HFFc6 (cell line): ENCODE results near the gene NR6A1. TPM values are rescaled to one million over a fixed set of nuclear protein-coding genes. Genes with fewer than 3 reads are reported as not detected.

ENCODE experiments used
- DNase-seq: peaks from one replicate; pipeline ENCODE4 v3.0.0-alpha.2; 2018
- H3K27ac Mint-ChIP-seq: 2 replicates; pipeline ENCODE4 v1.8.0; 2020; ENCODE audit warnings: mild to moderate bottlenecking, mixed read lengths
- H3K27me3 Mint-ChIP-seq: 2 replicates; pipeline ENCODE4 v1.8.0; 2021; ENCODE audit warnings: mild to moderate bottlenecking, moderate library complexity, mixed read lengths; ENCODE audit not compliant: insufficient read depth
- H3K36me3 Mint-ChIP-seq: 2 replicates; pipeline ENCODE4 v1.8.0; 2021; ENCODE audit warnings: low read depth, mixed read lengths
- H3K4me1 Mint-ChIP-seq: 2 replicates; pipeline ENCODE4 v1.8.0; 2020; ENCODE audit warnings: low read depth, mixed read lengths
- H3K4me3 Mint-ChIP-seq: 2 replicates; pipeline ENCODE4 v1.8.0; 2020; ENCODE audit warnings: mild to moderate bottlenecking, moderate library complexity, mixed read lengths
- H3K9me3 Mint-ChIP-seq: 2 replicates; pipeline ENCODE4 v1.8.0; 2020; ENCODE audit warnings: mild to moderate bottlenecking, mixed read lengths
- CTCF ChIP-seq: fragments of 200-600 bp; sonication (generic); IDR thresholded peaks from 2 replicates; pipeline ENCODE4 v1.5.0; 2021; ENCODE audit warnings: antibody characterized with exemption, mild to moderate bottlenecking
- total RNA-seq, 6 experiments: library from RNA; stranded (reverse); fragmentation: NEBNext Ultra II Directional; extraction: Animal tissue kit (Norgen Biotek cat#: 25700); gene quantifications; 2 replicates in 1 of 6; 3 replicates in 5 of 6; pipeline ENCODE4 v1.2.3, GENCODE V29; 2021

Gene NR6A1
- total RNA-seq, 6 experiments from 2014 or later = 0.05 to 0.26 (median 0.13) TPM

GRCh38 chr9:124507880-124508423 is 263.2 kb downstream of the NR6A1 start:
- Mint-ChIP-seq H3K4me1 (peaks cover 7% of the 10 kb centered on the region), H3K27me3 (peaks cover 25% of the 10 kb centered on the region), H3K36me3 (peaks cover 5% of the 10 kb centered on the region), H3K9me3 (no peaks in the 10 kb centered on the region), H3K27ac (no peak overlapping the region), H3K4me3 (no peak overlapping the region)
- TF ChIP-seq CTCF = no peak
- DNase-seq = no peak

GRCh38 chr9:124506931-124507879 is 263.9 kb downstream of the NR6A1 start, which contains the start of gene NR5A1:
Gene NR5A1, minus strand, starts transcription at chr9:124507399. Its CDS starts 4,004 bp downstream, at chr9:124503395.
- Mint-ChIP-seq H3K4me3 (no peak within 1 kb of the TSS), H3K4me1 (peaks cover 7% of the 10 kb centered on the region), H3K27me3 (peaks cover 31% of the 10 kb centered on the region), H3K9me3 (no peaks in the 10 kb centered on the region), H3K27ac (no peak within 1 kb of the TSS), H3K36me3 (peaks cover 5% of the 10 kb centered on the region)
- no peak for DNase-seq
- TF ChIP-seq CTCF = no peak

DNA sequence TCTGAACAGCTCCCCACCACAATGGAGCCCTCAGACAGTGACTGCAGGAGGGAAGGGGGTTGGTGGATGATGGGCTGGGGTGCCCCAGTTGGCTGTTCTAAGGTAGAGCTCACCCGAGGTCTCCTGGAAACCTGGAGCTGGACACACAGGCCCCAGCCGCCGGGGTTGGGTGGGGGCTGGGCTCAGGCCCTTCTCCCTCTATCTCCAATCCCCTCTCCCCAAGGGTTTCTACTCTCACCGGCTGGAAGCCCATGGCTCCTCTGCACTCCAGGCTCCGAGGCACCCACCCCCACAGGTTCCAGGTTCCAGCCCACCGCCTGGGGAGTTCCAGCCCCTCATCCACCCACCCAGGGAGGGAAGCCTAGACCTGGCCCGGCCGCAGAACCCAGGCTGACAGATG is 264.7 kb downstream of the NR6A1 start:
- Mint-ChIP-seq H3K27ac (no peak overlapping the region), H3K4me1 (peaks cover 7% of the 10 kb centered on the region), H3K27me3 (peaks cover 33% of the 10 kb centered on the region), H3K4me3 (no peak overlapping the region), H3K36me3 (peaks cover 5% of the 10 kb centered on the region), H3K9me3 (no peaks in the 10 kb centered on the region)
- TF ChIP-seq CTCF = no peak
- DNase-seq = no peak

DNA sequence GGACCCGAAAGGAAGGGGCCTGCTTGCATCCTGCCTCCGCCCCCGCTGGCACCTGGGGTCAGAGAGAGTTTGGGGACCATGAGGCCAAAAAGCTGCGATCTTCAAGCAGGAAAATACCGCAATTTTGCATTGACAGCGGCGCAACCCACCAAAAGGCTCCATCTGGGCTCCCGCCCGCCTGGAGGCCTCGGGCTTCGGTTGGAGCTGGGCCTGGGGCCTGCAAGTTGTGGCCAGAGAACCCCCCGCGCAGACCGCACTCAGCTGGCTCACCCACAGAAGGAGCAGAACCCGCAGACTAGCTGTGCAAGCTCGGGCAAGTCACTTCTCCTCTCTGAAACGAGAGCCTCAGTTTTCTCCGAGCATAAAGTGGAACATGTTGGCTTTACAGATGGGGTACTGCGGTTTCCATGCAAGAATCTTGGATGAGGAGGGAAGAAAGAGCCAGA is 265.2 kb downstream of the NR6A1 start:
- Mint-ChIP-seq H3K36me3 (peaks cover 5% of the 10 kb centered on the region), H3K9me3 (no peaks in the 10 kb centered on the region), H3K27ac (no peak overlapping the region), H3K4me1 (peaks cover 7% of the 10 kb centered on the region), H3K4me3 (no peak overlapping the region), H3K27me3 (peaks cover 36% of the 10 kb centered on the region)
- TF ChIP-seq CTCF = no peak
- no peak for DNase-seq

DNA sequence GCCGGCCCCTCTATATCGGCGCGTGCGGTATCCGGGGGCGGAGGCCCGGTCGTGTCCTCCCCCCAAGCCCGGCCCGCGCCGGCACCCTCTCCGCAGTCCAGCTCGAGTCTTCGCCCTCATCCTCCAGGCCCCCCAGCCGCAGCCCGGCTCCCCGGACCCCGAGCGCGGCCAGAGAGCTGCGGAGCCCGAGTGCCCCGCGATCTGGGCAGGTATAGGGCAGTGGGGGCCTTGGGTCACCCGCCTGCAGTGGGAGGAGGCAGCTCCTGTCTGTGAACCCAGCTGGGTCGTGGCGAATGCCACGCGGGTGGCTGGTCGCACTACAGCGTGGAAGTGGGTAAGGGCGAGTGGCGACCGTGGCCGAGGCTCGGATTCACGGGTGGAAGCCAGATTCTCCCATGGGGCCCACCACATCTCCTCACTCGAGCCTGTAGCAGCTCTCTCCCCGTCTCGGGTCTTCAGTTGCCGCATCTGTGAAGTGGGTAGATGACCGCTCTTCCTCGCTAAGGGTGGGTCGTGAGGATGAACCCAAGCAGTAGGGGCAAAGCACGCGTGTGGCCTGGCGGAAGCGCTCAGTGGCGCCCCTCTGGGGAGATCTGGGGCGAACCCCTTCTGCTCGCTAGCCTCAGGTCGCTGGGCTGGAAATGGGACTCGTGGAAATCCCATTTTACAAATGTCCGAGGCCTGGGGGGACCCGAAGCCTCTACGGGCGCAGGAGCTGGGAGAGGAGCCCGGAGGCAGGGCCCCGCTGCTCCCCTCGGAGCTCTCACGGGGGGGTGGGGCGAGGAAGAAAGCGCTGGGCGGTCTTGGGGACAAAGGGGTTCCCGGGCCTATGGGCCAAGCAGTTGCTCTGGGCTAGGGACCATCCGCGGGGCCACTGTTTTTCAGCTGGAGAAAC is 265.9 kb downstream of the NR6A1 start:
- H3K27me3 Mint-ChIP-seq = peaks cover 38% of the 10 kb centered on the region
- DNase-seq = no peak
- H3K4me3 Mint-ChIP-seq = no peak overlapping the region
- H3K36me3 Mint-ChIP-seq = peaks cover 5% of the 10 kb centered on the region
- H3K9me3 Mint-ChIP-seq = no peaks in the 10 kb centered on the region
- no peak; the same call in 1 of the 2 replicates for TF ChIP-seq CTCF
- H3K27ac Mint-ChIP-seq = no peak overlapping the region
- peaks cover 7% of the 10 kb centered on the region for H3K4me1 Mint-ChIP-seq
